PC-3 (cell line): Measurements from ENCODE around the gene CREB3L4. TPM values are rescaled to one million over a fixed set of nuclear protein-coding genes. Genes with fewer than 3 reads are reported as not detected.
A peak's percentile ranks its signal among the peaks of the same experiment; 100 is the strongest.

ENCODE experiments used
- ATAC-seq: fragments of 200-7000 bp; cut with Tn5 transposase; 2 replicates; pipeline ENCODE4 v1.9.1; 2020; ENCODE audit warnings: mild to moderate bottlenecking, moderate library complexity
- BruUV-seq: library from RNA; stranded (reverse); fragments of 400-500 nt; replicated peaks from 2 replicates; lab custom pipeline; 2021; lab: Mats Ljungman, UMichigan
- CTCF ChIA-PET: fragments of 300-600 bp; sonication (Branson Sonifier 250); formaldehyde crosslinking; loops from one replicate; lab custom pipeline; 2022; ENCODE audit warnings: antibody characterized with exemption; lab: Charles Lee
- POLR2A ChIA-PET: fragments of 300-600 bp; sonication (Branson Sonifier 250); formaldehyde crosslinking; loops from one replicate; lab custom pipeline; 2022; ENCODE audit warnings: antibody characterized with exemption; ENCODE audit not compliant: unreplicated experiment; lab: Charles Lee
- DNase-seq: peaks from one replicate; pipeline ENCODE4 v3.0.0-alpha.2; 2015
- H2AFZ ChIP-seq: fragments of 300-600 bp; sonication (generic); 2 replicates; pipeline ENCODE4 v1.6.0; 2016; ENCODE audit warnings: antibody characterized with exemption, low read length
- H3F3A ChIP-seq: fragments of 300-600 bp; sonication (generic); one replicate; pipeline ENCODE4 v1.6.0; 2017; ENCODE audit warnings: antibody characterized with exemption, low read length, control low read depth, mild to moderate bottlenecking; ENCODE audit not compliant: unreplicated experiment
- H3K27ac ChIP-seq: fragments of 300-600 bp; sonication (generic); 2 replicates; pipeline ENCODE4 v1.5.1; 2016; ENCODE audit warnings: mild to moderate bottlenecking, low read length
- H3K27me3 ChIP-seq: fragments of 300-600 bp; sonication (generic); 2 replicates; pipeline ENCODE4 v1.6.1; 2016; ENCODE audit warnings: low read length, mixed read lengths
- H3K36me3 ChIP-seq: fragments of 300-600 bp; sonication (generic); 2 replicates; pipeline ENCODE4 v1.6.1; 2016; ENCODE audit warnings: low read depth, mixed run types, low read length, mixed read lengths
- H3K4me1 ChIP-seq: fragments of 300-600 bp; sonication (generic); 2 replicates; pipeline ENCODE4 v1.5.1; 2016; ENCODE audit warnings: low read length; ENCODE audit not compliant: insufficient read depth
- H3K4me2 ChIP-seq: fragments of 300-600 bp; sonication (generic); 2 replicates; pipeline ENCODE4 v1.6.0; 2016; ENCODE audit warnings: low read length
- H3K4me3 ChIP-seq: fragments of 300-600 bp; sonication (generic); 2 replicates; pipeline ENCODE4 v1.5.1; 2016; ENCODE audit warnings: mild to moderate bottlenecking, low read length, mixed read lengths
- H3K79me2 ChIP-seq: fragments of 300-600 bp; sonication (generic); 2 replicates; pipeline ENCODE4 v1.6.1; 2017; ENCODE audit warnings: low read length, mixed read lengths
- H3K9ac ChIP-seq: fragments of 300-600 bp; sonication (generic); 2 replicates; pipeline ENCODE4 v1.6.0; 2016; ENCODE audit warnings: mild to moderate bottlenecking, low read length
- H3K9me2 ChIP-seq: fragments of 300-600 bp; sonication (generic); replicated peaks from 2 replicates; pipeline ENCODE4 v1.6.1; 2016; ENCODE audit warnings: mixed run types, low read length, mixed read lengths
- H3K9me3 ChIP-seq: fragments of 300-600 bp; sonication (generic); 2 replicates; pipeline ENCODE4 v1.6.1; 2016; ENCODE audit warnings: low read length, mixed read lengths
- H4K20me1 ChIP-seq: fragments of 300-600 bp; sonication (generic); 2 replicates; pipeline ENCODE4 v1.6.1; 2016; ENCODE audit warnings: low read length, mixed read lengths
- EZH2 ChIP-seq: fragments of 300-600 bp; sonication (generic); IDR thresholded peaks from one replicate; pipeline ENCODE4 v1.6.1; 2017; ENCODE audit warnings: antibody characterized with exemption, mild to moderate bottlenecking, low read length; ENCODE audit not compliant: unreplicated experiment
- EZH2phosphoT487 ChIP-seq: fragments of 300-600 bp; sonication (generic); IDR thresholded peaks from 2 replicates; pipeline ENCODE4 v1.6.1; 2018; ENCODE audit warnings: mild to moderate bottlenecking, antibody characterized with exemption, low read length, borderline replicate concordance
- intact Hi-C: fragments of 100-400 bp; cut with micrococcal nuclease; formaldehyde crosslinking; loops from 2 replicates; pipeline ENCODE4 v1.9.0; 2023
- total RNA-seq: library from RNA; depleted of rRNA; stranded (reverse); fragments of >200 nt; gene quantifications from 2 replicates; pipeline ENCODE4 v1.2.3, GENCODE V29; 2014
- TF ChIP-seq, protein P1 (sequence below): fragments of 300-600 bp; sonication (generic); conservative IDR thresholded peaks from 2 replicates; pipeline ENCODE4 v1.5.1; 2017; ENCODE audit warnings: antibody characterized with exemption, low read depth, mild to moderate bottlenecking, low read length

The CREB3L4 gene
- total RNA-seq, 1 experiment from 2014 or later = 28.7 TPM

DNA sequence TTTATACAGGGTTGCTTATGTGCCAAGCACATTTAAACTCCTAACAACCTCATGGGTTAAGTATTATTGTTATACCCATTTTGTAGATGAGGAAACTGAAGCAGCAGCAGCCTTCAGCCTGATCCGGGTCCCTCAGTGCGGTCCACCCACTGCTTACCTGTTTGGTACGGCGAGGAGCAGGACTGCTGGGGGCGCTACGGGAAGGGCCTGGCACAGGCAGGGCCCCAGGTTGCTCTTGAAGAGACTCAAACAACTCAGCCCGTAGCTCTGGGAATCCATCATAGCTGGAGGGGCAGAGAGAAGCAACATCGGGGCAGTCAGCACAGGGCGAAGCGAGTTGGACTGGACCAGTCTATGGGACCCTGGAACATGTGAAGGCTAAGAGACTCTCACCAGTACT is 30.4 kb upstream of the CREB3L4 start:
- ATAC-seq = no peak
- POLR2A ChIA-PET = no interaction called here

DNA sequence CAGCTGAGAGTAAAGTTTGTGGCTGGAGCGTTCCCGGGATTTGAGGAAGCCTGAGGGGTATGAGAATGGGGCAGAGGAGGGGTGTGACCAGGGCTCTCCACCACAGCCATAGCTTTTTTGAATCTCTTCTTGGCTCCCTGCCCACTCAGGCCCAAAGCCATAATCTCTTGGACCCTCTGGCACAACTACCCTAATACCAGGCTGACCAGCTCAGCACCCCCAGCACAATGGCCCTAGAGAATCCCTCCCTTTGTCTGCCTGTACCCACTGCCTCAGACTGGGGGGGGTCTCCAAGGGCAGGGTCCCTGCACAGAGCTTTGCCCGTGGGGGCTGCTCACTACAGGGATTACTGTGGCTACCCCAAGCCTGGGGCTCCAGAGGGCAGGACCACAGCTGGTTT is 28.7 kb upstream of the CREB3L4 start:
- Histone ChIP-seq H2AFZ (no peak overlapping the region), H3K9me2 (no peaks in the 10 kb centered on the region), H3K4me1 (no peaks in the 10 kb centered on the region), H3K9me3 (no peaks in the 10 kb centered on the region), H3K4me2 (no peak overlapping the region), H3F3A (no peaks in the 10 kb centered on the region), H3K4me3 (no peak overlapping the region), H3K79me2 (peaks cover under 1% of the 10 kb centered on the region), H3K9ac (no peak overlapping the region), H3K36me3 (peaks cover 9% of the 10 kb centered on the region; the same call in 1 of the 2 replicates), H3K27ac (no peak overlapping the region), H4K20me1 (no peaks in the 10 kb centered on the region), H3K27me3 (no peaks in the 10 kb centered on the region)
- no TSS peak for BruUV-seq
- DNase-seq = no peak
- intact Hi-C loops = no loop called here
- ChIA-PET CTCF (no interaction called here), POLR2A (no interaction called here)
- ATAC-seq = no peak
- TF ChIP-seq EZH2phosphoT487 (no peak), EZH2 (no peak)
- TF ChIP-seq, protein P1, sequence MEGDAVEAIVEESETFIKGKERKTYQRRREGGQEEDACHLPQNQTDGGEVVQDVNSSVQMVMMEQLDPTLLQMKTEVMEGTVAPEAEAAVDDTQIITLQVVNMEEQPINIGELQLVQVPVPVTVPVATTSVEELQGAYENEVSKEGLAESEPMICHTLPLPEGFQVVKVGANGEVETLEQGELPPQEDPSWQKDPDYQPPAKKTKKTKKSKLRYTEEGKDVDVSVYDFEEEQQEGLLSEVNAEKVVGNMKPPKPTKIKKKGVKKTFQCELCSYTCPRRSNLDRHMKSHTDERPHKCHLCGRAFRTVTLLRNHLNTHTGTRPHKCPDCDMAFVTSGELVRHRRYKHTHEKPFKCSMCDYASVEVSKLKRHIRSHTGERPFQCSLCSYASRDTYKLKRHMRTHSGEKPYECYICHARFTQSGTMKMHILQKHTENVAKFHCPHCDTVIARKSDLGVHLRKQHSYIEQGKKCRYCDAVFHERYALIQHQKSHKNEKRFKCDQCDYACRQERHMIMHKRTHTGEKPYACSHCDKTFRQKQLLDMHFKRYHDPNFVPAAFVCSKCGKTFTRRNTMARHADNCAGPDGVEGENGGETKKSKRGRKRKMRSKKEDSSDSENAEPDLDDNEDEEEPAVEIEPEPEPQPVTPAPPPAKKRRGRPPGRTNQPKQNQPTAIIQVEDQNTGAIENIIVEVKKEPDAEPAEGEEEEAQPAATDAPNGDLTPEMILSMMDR = no peak

More for the DNA sequence above, 30.4 kb upstream of the CREB3L4 start:
- Histone ChIP-seq H3K27me3 (no peaks in the 10 kb centered on the region), H4K20me1 (no peaks in the 10 kb centered on the region), H2AFZ (no peak overlapping the region), H3K9me3 (no peaks in the 10 kb centered on the region), H3K27ac (no peak overlapping the region), H3K9me2 (no peaks in the 10 kb centered on the region), H3K36me3 (peaks cover 12% of the 10 kb centered on the region; the same call in 1 of the 2 replicates), H3F3A (no peaks in the 10 kb centered on the region), H3K4me2 (no peak overlapping the region), H3K4me1 (no peaks in the 10 kb centered on the region), H3K9ac (no peak overlapping the region), H3K4me3 (no peak overlapping the region), H3K79me2 (no peaks in the 10 kb centered on the region)
- BruUV-seq = no TSS peak
- no peak for DNase-seq
- TF ChIP-seq, protein P1 = no peak
- CTCF ChIA-PET = interaction anchor here (0.8 kb wide), 1 partner anchor 49 kb away, joined by 3 read pairs; the partner anchor contains the start of gene RAB13
- intact Hi-C loops = no loop called here

DNA sequence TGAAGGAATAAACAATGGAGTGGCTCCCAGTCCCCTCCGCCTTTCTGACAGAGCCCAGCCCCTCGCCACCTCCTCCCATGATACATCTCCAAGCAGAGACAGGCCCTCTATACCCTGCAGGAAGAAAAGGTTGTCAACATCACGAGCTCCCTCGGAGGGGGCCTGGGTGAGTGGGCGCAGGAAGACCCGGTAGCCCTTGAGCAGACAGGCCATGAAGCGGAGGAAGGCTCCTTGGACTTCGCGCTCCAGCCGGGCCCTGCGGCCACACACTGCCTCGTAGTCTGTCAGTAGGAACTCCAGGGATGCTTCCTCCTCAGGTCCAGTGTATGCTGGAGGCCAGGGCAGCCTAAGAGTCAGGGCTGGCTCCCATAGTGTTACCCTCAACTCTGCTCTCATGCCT is 28.2 kb upstream of the CREB3L4 start:
- no peaks in the 10 kb centered on the region for H3K9me3 ChIP-seq
- H4K20me1 ChIP-seq = no peaks in the 10 kb centered on the region
- ATAC-seq (no peak), DNase-seq (no peak)
- no peak overlapping the region for H2AFZ ChIP-seq
- POLR2A ChIA-PET = interaction anchor here (0.6 kb wide), 1 partner anchor 39 kb away, joined by 7 read pairs; no protein-coding TSS in a partner anchor
- H3K9ac ChIP-seq = no peak overlapping the region
- H3K4me1 ChIP-seq = no peaks in the 10 kb centered on the region
- no peak overlapping the region for H3K4me2 ChIP-seq
- peaks cover 6% of the 10 kb centered on the region for H3K79me2 ChIP-seq
- CTCF ChIA-PET = no interaction called here
- TSS peak; percentile 6 for BruUV-seq
- H3K27me3 ChIP-seq = no peaks in the 10 kb centered on the region
- TF ChIP-seq EZH2phosphoT487 (no peak), EZH2 (no peak)
- TF ChIP-seq, protein P1 = no peak
- H3K36me3 ChIP-seq = peaks cover 9% of the 10 kb centered on the region; the same call in 1 of the 2 replicates
- no peaks in the 10 kb centered on the region for H3F3A ChIP-seq
- no peak overlapping the region for H3K27ac ChIP-seq
- no peaks in the 10 kb centered on the region for H3K9me2 ChIP-seq
- no peak overlapping the region for H3K4me3 ChIP-seq
- intact Hi-C loops = no loop called here
